UCSD-AML1 (cell line): ENCODE measurements around the gene DCAF5.
"Not testable (repeated sequence)": the region's sequence is repeated elsewhere in the genome, so short reads cannot be mapped to it uniquely, and the experiment has no call there.

Experiments used
- DNase-seq: peaks from one replicate; lab custom pipeline; 2025; ENCODE audit not compliant: unreplicated experiment; lab: John Stamatoyannopoulos, UW

Gene DCAF5

DNA sequence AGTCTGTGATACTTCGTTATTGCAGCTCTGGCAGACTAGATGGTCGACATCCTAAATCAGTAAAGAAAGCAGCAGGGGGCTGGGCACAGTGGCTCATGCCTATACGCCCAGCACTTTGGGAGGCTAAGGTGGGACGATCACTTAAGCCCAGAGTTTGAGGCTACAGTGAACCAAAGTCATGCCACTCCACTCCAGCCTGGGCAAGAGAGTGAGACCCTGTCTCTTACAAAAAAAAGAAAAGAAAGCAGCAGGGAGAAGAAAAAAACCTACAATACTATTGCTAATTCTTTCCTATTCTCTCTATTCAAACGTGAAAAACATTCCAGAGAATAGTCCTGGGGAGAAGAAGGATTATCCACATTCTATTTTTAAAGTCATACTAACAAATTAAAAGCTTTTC, 79.5 kb downstream of the DCAF5 start:
- DNase-seq = no peak

DNA sequence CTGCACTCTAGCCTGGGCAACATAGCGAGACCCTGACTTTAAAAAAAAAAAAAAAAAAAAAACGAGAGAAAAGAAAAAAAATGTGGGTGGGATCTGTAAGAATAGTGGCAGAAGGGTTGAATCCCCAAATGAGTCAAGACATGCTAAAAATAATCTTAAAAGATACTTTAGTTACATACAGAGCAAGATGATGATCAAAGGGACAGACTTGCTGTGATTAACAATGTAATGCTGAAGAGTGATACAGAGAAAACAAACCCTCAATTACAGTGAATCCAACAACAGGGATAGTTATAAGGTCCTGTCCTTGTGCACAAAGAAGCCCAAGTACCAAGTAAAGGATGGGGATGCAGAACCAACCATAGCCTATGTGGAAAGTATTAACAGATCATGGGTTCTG, 80.3 kb downstream of the DCAF5 start:
- no peak for DNase-seq

DNA sequence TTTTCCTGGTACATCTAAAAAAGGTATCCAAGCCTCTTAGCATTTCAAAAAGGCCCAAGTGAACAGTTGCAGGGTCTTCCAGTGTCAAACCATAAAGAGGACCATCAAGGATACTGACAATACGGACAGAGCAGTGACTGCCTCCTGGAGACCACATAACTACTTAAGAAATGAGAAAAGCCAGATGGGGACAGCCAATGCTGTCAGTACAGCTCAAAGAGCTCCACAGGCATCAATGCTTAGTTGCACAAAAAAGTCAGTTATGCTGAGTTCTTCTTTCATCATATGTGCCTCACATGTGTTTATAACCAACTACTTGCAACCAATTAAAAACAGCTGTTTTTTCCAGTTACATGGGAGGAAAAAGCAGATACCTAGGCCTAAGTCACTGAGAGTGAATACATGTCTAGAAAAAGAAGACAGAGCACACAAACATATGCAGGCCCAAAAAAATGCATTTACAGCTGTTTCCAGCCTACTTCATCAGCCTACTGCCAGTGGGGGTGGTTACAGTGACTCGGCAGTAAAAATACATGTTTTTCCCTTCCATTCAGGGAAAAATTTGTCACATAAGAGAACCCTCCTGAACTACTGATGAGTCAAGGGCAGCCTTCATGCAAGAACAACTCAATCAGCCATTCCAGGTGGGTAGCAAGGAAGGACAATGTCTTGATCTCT, 84.0 kb downstream of the DCAF5 start:
- no peak for DNase-seq

DNA sequence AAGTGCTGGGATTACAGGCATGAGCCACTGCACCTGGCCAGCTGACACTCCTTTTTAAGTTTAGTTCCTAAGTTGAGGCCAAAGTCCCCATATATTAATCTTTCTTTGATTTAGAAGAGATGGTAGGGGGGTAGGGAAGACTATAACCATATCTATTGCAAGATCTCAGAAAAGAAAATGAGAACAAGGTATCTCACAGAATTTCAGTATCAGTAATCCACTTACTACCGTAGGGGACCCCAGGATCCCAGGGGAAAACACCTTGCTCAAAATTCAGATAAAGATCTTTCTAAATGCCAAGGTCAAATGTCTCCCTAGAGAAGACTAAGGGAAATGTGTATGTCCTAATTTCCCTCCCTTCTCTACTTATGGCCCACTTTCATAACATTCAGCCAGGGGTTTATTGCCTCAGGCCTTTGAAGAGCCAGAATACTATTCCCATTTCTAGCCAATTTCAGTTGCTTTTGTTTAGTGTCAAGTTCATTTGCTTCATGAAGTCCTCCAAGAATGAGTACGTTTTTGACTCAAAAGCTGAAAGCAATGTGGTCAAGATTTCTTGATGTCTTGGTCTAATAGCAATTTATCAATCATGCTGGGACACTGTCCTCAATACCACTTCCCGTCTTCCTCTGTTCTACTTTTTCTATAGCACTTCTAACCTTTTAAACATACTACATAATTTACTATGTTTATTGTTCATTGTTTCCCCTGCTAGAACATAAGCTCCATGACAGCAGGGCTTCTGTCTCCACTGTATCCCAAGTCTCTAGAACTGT, 86.3 kb downstream of the DCAF5 start:
- DNase-seq = no peak

- not testable (repeated sequence) for DNase-seq
Measured at GRCh38 chr14:69065934-69066333, 87.0 kb downstream of the DCAF5 start.

GRCh38 chr14:69064596-69064995, 88.3 kb downstream of the DCAF5 start:
- DNase-seq = no peak

DNA sequence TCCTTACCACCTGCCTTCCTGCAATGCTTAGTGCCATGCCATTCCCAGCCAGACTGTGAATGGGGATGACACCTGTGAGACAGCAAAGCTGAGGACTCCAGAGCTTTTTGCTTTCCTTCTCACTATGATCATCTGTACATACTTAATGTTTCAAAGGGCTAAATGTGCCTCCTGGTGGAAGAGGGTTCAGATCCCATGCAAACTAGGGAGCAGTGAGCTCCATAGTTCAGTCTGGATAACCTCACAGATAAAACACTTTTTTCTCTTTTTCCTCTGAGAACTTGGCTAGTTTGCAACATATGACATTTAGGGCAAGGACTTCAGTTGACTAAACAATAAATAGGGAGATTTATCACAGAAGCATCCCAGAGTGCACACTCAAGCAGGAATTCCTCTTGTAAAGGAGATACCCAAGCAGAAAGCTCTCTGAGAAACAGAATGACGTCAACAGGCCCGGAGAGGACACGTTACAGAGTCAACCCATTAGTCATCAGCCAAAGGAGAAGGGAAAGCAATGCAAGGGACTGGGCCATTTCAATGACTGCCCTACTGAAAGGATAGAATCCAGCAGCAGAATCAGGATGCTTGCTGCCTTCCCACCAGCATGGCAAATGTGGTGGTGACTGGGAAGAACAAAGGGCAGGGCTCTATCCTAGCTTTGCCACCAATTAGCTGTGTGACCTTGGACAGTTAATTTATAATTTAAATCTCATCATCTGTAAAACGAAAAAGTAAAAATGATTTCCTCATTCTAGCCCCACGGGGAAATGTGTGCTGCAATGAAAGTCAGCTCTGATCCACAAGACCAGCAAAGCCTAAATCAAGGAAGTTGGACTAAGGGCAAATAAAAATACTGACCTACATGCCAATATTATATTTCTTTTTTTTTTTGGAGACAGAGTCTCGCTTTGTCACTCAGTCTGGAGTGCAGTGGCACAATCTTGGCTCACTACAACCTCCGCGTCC, 93.0 kb downstream of the DCAF5 start:
- no peak for DNase-seq

GRCh38 chr14:69055999-69056788, 96.7 kb downstream of the DCAF5 start:
- no peak for DNase-seq

GRCh38 chr14:69055125-69055524, 97.8 kb downstream of the DCAF5 start:
- no peak for DNase-seq

DNA sequence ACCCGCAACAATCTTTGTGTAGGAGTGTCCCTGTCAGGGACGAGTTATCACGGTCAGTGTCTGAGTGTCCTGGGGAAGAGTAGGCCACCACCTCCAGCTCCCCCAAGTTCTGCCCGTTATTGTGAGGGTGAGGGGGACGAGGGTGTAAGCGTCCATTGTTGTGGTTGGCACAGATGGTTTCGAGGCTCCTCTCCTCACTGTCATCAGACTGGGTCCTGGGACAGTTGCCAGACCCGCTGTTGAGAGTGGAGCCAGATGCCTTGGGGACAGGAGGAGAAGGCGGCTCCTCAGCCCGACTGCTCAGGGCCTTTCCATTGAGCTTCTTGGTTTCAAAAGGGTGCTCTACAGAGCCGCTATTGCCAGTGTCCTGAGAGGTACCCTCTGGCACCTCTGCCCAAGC, 98.9 kb downstream of the DCAF5 start:
- DNase-seq = no peak

- DNase-seq = no peak
Measured at GRCh38 chr14:69052181-69052601, 100.7 kb downstream of the DCAF5 start.

GRCh38 chr14:69050240-69051184, 102.4 kb downstream of the DCAF5 start:
- DNase-seq = no peak

GRCh38 chr14:69049675-69050074, 103.2 kb downstream of the DCAF5 start:
- no peak for DNase-seq

GRCh38 chr14:69048456-69048855, 104.5 kb downstream of the DCAF5 start:
- DNase-seq = no peak

DNA sequence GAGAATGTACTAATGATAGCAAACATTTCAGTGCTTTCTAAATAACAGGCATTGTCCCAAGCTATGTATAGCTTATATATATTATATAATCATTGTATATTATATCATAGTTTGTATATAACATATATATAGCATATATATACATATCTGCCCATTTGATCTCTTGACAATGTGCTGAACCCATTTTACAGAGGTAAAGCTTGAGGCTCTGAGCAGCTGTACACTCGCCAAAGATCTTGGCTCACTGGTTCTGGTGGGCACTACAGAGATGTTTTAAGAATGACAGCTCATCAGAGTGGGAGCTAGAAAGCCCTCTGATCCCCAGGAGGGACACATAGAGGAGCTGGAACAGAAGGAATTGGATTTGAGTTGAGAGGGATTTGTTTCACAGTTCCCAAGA, 105.7 kb downstream of the DCAF5 start:
- no peak for DNase-seq

- no peak for DNase-seq
Measured at GRCh38 chr14:69046476-69046860, 106.5 kb downstream of the DCAF5 start.

DNA sequence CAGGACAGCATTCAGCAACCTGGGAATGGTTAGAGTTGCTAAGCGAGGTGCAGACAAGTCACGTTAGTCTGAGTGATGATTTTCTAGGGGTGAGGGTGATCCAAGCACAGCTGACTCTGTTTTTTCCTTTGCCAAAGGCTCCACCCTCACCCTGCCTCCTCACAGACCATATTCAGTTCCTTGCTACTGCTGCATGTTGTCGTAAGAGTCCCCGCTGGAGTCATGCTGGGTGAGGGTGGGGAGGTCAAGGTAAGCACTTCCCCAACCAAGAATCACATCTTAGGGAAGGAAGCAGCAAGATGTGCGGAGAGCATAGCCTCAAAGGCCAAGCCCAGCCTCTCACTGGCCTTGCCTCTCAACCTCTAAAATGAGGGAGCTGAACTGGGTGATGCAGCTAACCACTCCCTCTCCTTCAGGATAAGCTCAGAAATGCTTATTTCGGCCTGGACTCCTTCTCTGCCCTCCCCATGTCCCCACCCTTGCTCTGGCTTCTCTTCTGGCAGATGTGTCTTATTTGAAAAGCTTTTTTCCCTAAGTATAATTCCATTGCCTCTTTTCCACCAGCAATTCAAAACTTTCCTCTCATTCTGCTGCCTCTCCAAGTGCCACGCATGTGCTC, 107.0 kb downstream of the DCAF5 start:
- DNase-seq = no peak

DNA sequence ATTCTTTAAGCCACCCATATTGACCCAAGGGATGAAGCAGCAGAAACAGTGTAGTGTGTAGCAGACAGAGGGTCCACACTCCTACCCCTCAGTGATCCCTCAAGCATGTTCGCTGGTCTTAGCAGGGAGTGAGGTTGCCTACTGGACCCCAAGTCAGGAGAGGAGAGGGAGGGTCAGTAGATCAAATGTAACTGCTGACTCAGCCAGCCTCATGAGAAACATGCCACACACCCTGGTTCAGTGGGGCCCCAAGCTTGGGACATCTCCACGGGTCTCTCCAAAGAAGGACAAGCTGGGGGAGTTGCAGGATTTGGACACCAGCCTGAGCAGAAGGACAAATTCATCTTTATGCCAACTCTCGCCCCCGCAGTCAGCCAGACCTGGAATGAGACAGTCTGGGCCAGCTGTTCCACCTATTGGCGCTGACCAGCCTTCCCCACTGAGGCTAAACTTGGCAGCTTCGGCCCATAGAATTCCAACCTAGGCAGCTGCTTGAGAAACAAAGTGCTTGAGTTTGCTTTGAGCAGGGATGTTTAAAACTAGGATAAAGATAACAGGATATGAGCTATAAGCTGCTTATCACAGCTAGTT, 107.9 kb downstream of the DCAF5 start:
- no peak for DNase-seq

DNA sequence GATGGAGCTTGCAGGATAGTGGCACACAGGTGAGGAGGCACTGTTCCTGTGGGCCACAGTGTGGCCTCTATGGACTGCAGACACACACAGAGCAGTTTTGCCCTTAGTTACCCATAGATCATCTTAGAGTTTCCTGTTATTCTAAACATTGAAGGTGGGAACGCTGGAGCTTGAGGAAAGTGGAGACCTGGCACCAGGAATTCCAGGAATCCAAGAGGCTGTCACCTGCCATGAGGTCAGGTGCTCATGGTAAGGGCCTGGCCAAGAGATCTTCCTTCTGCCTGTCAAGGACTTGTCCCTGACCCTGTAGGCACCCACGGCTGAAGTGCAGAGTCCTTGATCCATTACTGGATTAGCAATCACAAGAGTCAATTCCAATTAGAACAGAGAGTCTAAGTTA, 108.6 kb downstream of the DCAF5 start:
- DNase-seq = no peak
